Activated CD4-positive, CD25-positive, alpha-beta regulatory T cell treated with anti-CD3 and anti-CD28 coated beads, Interleukin-2, amount 50 U/mL, for 72 hours (primary cell): ENCODE results near the gene LAMA2.

Source experiments
- DNase-seq: peaks from one replicate; pipeline ENCODE4 v3.0.0; 2021

LAMA2 gene

GRCh38 chr6:128918886-128919285 is 35.9 kb downstream of the LAMA2 start:
- no peak for DNase-seq

GRCh38 chr6:128919412-128920180 is 36.7 kb downstream of the LAMA2 start:
- DNase-seq: no peak

- no peak for DNase-seq
Measured at GRCh38 chr6:128925765-128926164, 42.8 kb downstream of the LAMA2 start.

DNA sequence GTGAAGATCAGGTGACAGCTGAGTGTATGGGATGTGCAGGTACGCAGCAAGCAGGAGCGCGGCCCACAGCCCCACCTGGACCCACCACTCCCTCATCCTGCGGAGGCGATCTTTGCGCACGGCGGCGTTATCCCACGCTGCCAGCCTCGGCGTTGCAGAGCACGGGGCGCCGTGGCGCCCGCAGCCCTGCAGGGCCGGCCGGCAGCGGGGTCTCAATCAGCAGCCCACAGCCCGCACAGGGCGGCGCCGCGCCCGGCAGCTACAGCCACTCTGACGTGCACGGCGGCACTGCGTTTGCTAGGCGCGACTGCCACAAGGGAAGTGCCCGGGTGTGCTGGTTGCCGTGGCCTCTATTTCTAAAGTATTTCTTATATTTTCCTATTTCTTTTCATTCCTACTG is 46.9 kb downstream of the LAMA2 start:
- DNase-seq: no peak

DNA sequence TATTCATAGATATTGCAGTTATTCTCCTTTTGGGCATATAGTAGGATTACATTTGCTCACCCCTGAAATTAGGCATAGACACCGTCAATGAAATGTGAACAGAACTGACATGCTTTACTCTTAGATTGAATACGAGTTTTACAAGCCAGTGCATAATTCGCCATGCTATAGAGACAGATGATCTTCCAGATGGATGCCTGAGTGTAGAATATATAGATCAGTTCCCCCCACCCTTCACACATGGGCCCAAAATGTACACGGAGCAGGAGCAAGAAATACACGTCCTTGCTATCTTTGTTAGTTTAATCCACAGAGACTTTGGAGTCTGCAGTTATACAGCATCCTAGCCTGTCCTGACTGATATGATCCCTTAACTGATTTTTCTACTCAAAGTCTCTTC is 47.4 kb downstream of the LAMA2 start:
- DNase-seq: no peak

- DNase-seq: no peak
Measured at GRCh38 chr6:128932061-128932460, 49.1 kb downstream of the LAMA2 start.

DNA sequence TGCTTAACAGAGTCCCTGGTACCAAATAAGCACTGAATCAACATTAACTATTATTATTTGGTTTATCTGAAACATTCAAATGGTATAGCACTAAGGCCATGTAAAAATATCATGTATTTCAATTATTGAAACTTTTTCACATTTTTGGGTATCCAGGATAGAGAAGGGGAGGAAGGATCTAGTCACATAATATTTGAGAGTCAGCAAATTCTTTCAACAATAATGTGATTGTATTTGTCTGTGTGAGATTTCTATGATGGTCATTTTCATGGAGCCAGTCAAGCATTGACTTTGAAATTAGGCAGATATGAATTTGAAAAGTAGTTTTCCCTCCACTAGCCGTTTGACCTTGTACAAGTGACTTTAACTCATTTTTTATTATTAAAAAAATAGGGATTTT is 67.9 kb downstream of the LAMA2 start:
- no peak for DNase-seq

DNA sequence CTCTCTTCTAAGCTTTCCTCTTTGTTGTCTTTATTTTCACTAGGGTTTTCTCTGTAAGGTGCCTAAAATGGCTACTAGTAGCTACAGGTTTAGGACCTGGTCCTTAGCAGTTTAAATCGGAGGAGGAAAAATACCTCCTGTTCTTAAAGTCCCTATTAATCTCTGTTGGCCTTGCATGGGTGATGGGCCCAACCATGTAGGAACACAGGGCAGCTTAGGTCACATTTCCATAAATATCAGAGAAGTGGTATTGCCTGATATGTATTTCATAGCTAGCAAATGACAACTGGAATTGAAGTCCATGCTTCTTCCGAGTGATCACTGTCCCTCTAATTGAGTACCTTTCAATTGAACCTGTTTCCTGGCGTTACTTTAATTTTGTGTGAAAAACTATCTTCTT is 70.0 kb downstream of the LAMA2 start:
- DNase-seq: no peak

DNA sequence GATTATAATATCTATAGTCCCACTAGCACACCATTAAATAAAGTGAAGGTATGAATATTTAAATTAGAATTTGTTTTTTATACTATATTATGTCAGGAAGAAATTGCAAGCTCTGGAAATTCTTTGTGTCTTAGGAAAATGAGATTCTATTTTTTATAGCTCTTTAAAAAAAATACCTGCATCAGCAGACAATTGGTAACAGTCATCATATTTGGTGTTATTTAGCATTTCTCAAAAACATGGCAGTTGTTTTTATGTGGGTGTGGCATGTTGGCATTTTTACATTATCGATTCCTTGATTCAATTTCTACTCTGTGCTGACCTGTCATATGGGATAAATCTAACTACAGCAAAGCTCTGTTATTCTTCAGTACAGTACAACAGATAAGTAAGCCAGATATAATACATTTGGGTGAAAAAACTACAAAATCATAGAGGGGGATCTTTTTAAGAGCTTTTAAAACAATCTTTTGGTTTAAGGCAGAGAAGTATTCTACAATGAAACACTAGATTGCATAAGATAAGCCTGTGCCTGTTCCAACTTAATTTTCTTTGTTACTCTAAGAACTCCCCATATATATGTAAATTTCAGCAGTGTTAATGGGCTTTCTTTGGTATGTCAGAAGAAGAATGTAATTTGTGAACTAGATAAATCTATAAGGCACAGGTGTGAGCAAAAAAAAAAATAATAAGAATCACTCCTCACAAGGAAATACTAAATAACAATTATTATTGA is 71.5 kb downstream of the LAMA2 start:
- no peak for DNase-seq

DNA sequence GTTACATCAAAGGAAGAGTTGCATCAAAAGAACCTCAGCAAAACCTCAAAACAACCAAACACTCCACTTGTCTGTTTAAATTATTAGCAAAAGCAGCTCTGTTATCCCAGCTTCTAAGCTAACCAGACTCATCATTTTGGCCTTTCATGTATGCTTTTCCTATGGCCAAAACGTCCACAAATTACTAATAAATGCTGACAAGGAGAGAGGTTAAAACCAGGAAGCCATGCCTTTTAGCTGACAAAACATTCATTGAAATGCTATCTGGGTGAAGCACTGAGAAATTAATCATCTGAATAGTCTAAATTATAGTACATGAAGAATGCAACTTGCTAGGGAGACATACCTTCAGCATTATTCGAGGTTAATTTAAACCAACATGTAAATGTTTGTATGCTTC is 80.6 kb downstream of the LAMA2 start:
- no peak for DNase-seq

DNA sequence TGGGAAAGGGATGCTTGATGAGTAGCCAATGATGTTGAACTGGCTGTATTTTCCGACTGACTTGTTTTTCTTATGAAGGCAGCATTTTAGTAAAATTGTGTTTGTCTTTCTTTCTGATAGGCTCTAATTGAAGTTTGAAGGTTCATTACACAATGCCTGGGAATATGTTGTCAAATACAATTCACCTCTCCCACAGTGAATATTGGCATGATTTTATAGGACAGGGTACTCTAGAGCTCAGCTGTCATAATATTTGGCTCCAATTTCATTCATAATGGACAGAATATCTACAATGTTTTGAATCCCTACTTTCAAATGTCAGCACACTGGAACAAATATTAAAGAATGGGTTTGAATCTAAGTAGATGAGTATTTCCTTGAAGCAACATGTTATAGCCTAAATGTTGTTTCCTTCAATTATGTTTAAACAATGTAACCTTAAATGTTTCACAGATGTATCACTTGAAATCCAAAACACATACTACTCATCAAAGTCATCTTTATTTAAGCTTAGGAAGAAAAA is 81.4 kb downstream of the LAMA2 start:
- DNase-seq: no peak

DNA sequence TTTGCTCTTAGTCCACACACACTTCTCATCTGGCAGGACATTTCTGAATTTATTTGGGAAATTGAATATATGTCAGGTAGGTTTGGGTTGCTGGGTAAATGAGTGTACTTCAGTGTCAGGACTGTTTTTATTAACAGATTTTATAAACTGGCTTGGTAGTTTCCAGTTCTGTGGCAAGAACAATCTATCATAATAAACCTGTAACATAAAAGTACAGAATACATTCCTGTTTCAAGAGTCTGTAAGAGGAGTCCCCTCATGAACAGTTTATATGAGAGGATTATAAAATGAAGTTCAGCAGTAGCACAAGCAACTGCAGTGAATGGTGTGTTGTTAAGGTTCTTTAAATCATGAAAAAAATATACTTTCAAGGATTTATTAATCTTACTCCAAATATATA is 81.8 kb downstream of the LAMA2 start:
- no peak for DNase-seq

DNA sequence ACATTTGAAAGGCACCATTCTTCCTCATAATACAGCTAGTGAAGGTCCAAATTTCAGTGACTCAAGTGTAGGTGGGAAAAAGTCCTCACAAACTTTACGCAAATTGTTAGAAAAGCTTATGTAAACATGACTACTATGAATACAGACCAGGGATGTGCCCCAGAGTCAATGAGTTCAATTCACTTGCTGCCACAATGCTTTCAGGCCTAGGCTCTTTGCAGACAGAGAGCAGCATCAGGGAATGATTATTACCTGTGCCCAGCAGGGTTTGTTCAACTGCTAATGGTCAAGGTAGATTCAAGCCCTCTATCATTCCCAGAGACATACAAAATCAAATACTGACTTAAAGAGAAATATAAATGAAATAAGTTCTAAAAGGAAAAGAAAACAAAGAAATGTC is 84.0 kb downstream of the LAMA2 start:
- no peak for DNase-seq

GRCh38 chr6:128979071-128979470 is 96.1 kb downstream of the LAMA2 start:
- no peak for DNase-seq

DNA sequence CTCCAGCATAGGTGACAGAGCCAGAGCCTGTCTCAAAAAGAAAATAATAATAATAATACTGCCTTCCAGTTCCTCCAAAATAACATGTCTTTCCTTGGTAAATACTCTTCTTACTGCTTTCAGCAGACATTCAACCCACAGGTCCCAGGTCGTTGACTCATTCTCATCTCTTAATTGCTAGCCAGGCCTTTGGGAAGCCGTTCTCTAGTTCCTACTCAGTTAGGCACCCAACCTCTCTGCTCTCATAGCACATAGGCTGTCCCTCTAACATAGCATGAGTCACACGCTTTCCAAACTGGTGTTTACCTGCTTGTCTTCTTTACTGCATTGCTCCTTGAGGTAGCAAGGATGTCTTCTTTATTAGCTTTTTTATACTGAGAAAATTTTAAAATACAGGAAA is 98.8 kb downstream of the LAMA2 start:
- DNase-seq: no peak

DNA sequence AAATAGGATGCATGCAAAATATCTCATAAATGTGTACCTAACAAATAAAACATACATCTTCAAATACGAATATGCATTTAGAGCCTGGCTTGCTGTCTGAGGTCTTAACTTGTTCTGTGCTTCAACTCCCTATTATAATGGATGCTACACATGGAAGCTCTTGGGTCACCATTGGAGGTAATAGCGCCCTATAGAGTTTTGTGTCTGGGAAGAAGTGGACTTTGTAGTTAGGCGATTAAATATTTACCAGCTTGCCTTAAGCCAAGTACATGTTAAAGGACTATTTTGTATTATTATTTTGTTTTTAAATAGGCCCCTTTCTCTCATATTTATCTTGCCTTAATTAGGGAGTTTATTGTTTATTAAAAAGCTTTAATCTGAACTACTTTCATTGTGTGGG is 107.4 kb downstream of the LAMA2 start:
- DNase-seq: no peak

GRCh38 chr6:128990915-128991314 is 108.0 kb downstream of the LAMA2 start:
- no peak for DNase-seq

GRCh38 chr6:128993166-128993565 is 110.2 kb downstream of the LAMA2 start:
- no peak for DNase-seq

DNA sequence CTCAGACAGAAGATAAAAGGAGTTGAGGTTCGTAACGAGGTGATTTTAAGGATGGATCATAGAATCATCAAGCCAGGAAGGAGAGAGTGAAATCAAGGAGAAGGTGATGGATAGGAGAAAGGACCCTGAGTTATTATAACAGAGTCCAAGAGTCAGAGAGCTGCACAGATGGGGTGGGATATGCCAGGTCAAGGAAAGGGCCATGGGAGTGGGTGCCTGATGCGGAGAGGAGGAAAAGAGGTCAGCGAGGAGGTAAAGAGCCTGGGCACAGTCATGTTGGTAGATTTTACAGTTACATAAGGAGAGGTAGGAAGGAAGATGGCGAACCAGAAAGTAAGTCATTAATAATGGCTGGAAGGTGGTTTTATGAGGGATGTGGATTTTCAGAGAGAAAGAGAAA is 114.9 kb downstream of the LAMA2 start:
- DNase-seq: no peak

DNA sequence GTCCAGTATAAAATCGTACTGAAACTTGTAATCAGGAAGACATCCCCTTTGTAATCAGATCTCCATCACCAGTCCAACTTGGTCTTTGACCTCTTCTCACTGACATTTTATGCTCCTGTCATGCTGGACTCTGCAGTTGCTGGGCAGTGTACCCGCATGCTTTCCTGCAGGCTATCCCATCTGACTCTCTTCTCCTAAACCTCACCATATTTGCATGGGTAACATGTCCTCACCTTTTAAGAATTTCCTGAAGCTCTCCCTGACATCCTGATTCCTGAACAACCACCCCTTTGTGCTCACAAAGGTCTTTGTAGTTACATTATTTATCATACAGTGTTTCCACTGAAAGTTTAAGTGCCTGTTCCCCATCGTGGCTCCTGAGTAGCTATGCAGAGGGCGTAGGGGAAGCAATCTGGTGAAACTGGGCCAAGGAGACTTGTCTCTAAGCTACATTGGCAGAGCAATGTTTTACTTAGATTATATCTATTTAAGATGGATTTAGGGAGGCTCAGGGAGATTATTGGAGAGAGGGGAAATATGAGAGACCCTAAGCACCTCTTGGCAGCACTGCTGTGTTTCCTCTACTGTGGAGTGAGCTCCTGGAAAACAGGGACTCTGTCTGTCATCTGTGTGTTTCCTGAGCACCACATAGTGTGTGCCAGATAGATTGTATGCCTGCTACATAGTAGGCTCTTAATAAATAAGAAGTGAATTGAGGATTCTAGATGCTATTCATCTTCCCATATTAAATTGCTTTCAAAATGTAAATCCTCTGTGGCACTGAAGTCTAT is 124.0 kb downstream of the LAMA2 start:
- DNase-seq: no peak

DNA sequence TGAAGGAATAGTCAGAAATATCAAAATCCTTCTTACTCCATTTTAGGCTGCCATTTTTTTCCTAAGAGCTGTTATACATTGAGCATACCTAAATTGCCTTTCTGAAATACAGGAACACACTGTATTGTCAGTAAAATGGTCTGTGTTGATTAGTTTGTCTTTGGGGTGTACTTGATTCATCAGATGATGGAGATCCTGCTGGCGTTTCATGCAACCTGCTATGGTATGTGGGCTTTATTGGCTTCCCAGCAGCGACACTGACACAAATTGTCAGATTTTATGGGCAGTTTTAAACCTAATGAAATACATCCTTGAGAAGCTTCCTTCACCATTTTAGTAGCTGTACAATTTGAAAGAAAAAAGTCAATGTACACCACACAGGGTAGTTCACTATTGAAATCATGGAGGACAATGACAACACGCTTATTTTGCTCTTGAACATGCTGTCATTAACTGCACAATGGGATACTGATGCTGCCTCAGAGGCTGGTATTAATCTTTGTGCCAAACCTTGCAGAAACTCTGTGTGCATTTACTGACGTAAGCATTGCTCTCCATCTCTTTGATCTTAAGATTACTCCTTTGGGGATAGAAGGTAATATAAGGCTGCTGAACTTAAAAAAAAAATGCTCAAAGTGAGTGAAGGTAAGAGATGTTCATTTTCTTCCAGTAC is 124.9 kb downstream of the LAMA2 start:
- DNase-seq: no peak

GRCh38 chr6:129008591-129008990 is 125.7 kb downstream of the LAMA2 start:
- no peak for DNase-seq

DNA sequence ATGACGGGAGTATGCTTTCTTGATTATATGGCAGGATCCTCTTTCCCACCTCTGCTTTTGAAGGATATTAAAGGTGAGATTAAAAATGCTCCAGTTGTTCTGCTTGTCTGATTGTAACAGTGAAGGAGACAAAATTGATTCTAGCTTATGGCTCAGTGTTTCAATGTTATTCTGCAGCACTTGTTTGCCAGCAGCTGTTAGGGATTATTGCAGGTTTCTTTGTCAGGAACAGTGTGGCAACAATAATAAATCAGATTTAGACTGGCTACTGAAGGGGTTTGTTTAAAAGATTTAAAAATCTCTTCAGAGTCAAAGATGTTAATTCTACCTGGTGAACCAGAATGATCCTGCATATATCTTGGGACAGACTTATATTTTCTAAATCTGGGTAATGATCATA is 126.9 kb downstream of the LAMA2 start:
- DNase-seq: no peak
